SK-N-SH treated with all-trans-retinoic acid at 6 μM for 48 hours (cell line): ENCODE measurements around the gene VPS39.

Experiments used
- ATAC-seq: fragments of 200-7000 bp; cut with Tn5 transposase; 3 replicates; pipeline ENCODE4 v1.9.1; 2020; ENCODE audit warnings: mild to moderate bottlenecking, moderate library complexity
- ARNTL ChIP-seq: fragments of 450-650 bp; formaldehyde crosslinking; IDR thresholded peaks from 2 replicates; pipeline ENCODE4 v1.5.0; 2020; ENCODE audit warnings: low read depth, mild to moderate bottlenecking, moderate library complexity, borderline replicate concordance
- BACH2 ChIP-seq: fragments of 250-450 bp; sonication (Bioruptor Pico); IDR thresholded peaks from 2 replicates; pipeline ENCODE4 v1.9.0; 2021; ENCODE audit warnings: mild to moderate bottlenecking, borderline replicate concordance
- CREB5 ChIP-seq: fragments of 250-450 bp; sonication (Bioruptor Pico); IDR thresholded peaks from 2 replicates; pipeline ENCODE4 v1.5.1; 2020; ENCODE audit warnings: low read depth, mild to moderate bottlenecking, moderate library complexity
- CSDC2 ChIP-seq: fragments of 250-450 bp; sonication (Bioruptor Pico); IDR thresholded peaks from 2 replicates; pipeline ENCODE4 v1.5.0; 2020; ENCODE audit warnings: mild to moderate bottlenecking, moderate library complexity
- ESRRG ChIP-seq: fragments of 250-450 bp; sonication (Bioruptor Pico); IDR thresholded peaks from 2 replicates; pipeline ENCODE4 v1.6.1; 2021; ENCODE audit warnings: mild to moderate bottlenecking
- GLIS3 ChIP-seq: fragments of 250-450 bp; sonication (Bioruptor Pico); IDR thresholded peaks from 2 replicates; pipeline ENCODE4 v1.5.0; 2020; ENCODE audit warnings: mild to moderate bottlenecking, moderate library complexity
- ISL1 ChIP-seq: fragments of 250-450 bp; sonication (Bioruptor Pico); IDR thresholded peaks from 2 replicates; pipeline ENCODE4 v2.1.2; 2022; ENCODE audit warnings: mild to moderate bottlenecking, moderate library complexity
- PATZ1 ChIP-seq: fragments of 250-450 bp; sonication (Bioruptor Pico); IDR thresholded peaks from 2 replicates; pipeline ENCODE4 v1.8.0; 2020; ENCODE audit warnings: mild to moderate bottlenecking, moderate library complexity, borderline replicate concordance
- POU6F1 ChIP-seq: fragments of 250-450 bp; sonication (Bioruptor Pico); IDR thresholded peaks from 2 replicates; pipeline ENCODE4 v1.8.0; 2021; ENCODE audit warnings: low read depth, mild to moderate bottlenecking, moderate library complexity, borderline replicate concordance
- PPARA ChIP-seq: fragments of 250-450 bp; sonication (Bioruptor Pico); IDR thresholded peaks from 2 replicates; pipeline ENCODE4 v1.5.0; 2020; ENCODE audit warnings: mild to moderate bottlenecking, borderline replicate concordance
- RARB ChIP-seq: fragments of 250-450 bp; sonication (Bioruptor Pico); IDR thresholded peaks from 2 replicates; pipeline ENCODE4 v1.8.0; 2021; ENCODE audit warnings: mild to moderate bottlenecking, moderate library complexity
- SNAI2 ChIP-seq: fragments of 250-450 bp; sonication (Bioruptor Pico); IDR thresholded peaks from 2 replicates; pipeline ENCODE4 v1.5.0; 2020; ENCODE audit warnings: mild to moderate bottlenecking, moderate library complexity
- TCF4 ChIP-seq: fragments of 250-450 bp; sonication (Bioruptor Pico); IDR thresholded peaks from 2 replicates; pipeline ENCODE4 v1.8.0; 2021; ENCODE audit warnings: mild to moderate bottlenecking, moderate library complexity, borderline replicate concordance
- TOX ChIP-seq: fragments of 250-450 bp; sonication (Bioruptor Pico); IDR thresholded peaks from 2 replicates; pipeline ENCODE4 v1.8.0; 2021; ENCODE audit warnings: mild to moderate bottlenecking, moderate library complexity, borderline replicate concordance
- ZFP3 ChIP-seq: fragments of 250-450 bp; sonication (Bioruptor Pico); IDR thresholded peaks from 2 replicates; pipeline ENCODE4 v1.5.0; 2020; ENCODE audit warnings: mild to moderate bottlenecking, moderate library complexity
- ZFP30 ChIP-seq: fragments of 450-650 bp; formaldehyde crosslinking; IDR thresholded peaks from 2 replicates; pipeline ENCODE4 v1.5.0; 2022; ENCODE audit warnings: mild to moderate bottlenecking, moderate library complexity
- ZNF70 ChIP-seq: fragments of 450-650 bp; formaldehyde crosslinking; IDR thresholded peaks from 2 replicates; pipeline ENCODE4 v1.5.0; 2020; ENCODE audit warnings: mild to moderate bottlenecking, moderate library complexity
- ZNF8 ChIP-seq: fragments of 450-650 bp; formaldehyde crosslinking; IDR thresholded peaks from 2 replicates; pipeline ENCODE4 v1.5.0; 2020; ENCODE audit warnings: mild to moderate bottlenecking, moderate library complexity
- TF ChIP-seq, protein P1 (sequence below): fragments of 250-450 bp; sonication (Bioruptor Pico); IDR thresholded peaks from 2 replicates; pipeline ENCODE4 v1.5.0; 2020; ENCODE audit warnings: mild to moderate bottlenecking, moderate library complexity
- TF ChIP-seq, protein P2 (sequence below): fragments of 250-450 bp; sonication (Bioruptor Pico); IDR thresholded peaks from 2 replicates; pipeline ENCODE4 v1.5.1; 2021; ENCODE audit warnings: mild to moderate bottlenecking, moderate library complexity

Gene VPS39

GRCh38 chr15:42138411-42138810, 69.7 kb downstream of the VPS39 start (continued):
- TF ChIP-seq PATZ1 (CRISPR knock-in tag): no peak
- no peak for TF ChIP-seq SNAI2 (CRISPR knock-in tag)

- no peak for TF ChIP-seq CREB5 (CRISPR knock-in tag)
- no peak for TF ChIP-seq SNAI2 (CRISPR knock-in tag)
- TF ChIP-seq TCF4 (CRISPR knock-in tag): no peak
- no peak for TF ChIP-seq POU6F1 (CRISPR knock-in tag)
- no peak for TF ChIP-seq ZFP3
- no peak for TF ChIP-seq ISL1 (CRISPR knock-in tag)
- no peak for TF ChIP-seq ESRRG (CRISPR knock-in tag)
- TF ChIP-seq ZFP30 (CRISPR knock-in tag): no peak
- TF ChIP-seq, protein P1, sequence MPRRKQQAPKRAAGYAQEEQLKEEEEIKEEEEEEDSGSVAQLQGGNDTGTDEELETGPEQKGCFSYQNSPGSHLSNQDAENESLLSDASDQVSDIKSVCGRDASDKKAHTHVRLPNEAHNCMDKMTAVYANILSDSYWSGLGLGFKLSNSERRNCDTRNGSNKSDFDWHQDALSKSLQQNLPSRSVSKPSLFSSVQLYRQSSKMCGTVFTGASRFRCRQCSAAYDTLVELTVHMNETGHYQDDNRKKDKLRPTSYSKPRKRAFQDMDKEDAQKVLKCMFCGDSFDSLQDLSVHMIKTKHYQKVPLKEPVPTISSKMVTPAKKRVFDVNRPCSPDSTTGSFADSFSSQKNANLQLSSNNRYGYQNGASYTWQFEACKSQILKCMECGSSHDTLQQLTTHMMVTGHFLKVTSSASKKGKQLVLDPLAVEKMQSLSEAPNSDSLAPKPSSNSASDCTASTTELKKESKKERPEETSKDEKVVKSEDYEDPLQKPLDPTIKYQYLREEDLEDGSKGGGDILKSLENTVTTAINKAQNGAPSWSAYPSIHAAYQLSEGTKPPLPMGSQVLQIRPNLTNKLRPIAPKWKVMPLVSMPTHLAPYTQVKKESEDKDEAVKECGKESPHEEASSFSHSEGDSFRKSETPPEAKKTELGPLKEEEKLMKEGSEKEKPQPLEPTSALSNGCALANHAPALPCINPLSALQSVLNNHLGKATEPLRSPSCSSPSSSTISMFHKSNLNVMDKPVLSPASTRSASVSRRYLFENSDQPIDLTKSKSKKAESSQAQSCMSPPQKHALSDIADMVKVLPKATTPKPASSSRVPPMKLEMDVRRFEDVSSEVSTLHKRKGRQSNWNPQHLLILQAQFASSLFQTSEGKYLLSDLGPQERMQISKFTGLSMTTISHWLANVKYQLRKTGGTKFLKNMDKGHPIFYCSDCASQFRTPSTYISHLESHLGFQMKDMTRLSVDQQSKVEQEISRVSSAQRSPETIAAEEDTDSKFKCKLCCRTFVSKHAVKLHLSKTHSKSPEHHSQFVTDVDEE: no peak
- TF ChIP-seq CSDC2: no peak
- no peak for TF ChIP-seq RARB (CRISPR knock-in tag)
- TF ChIP-seq PPARA (CRISPR knock-in tag): no peak
- no peak for TF ChIP-seq ARNTL (CRISPR knock-in tag)
- TF ChIP-seq, protein P2, sequence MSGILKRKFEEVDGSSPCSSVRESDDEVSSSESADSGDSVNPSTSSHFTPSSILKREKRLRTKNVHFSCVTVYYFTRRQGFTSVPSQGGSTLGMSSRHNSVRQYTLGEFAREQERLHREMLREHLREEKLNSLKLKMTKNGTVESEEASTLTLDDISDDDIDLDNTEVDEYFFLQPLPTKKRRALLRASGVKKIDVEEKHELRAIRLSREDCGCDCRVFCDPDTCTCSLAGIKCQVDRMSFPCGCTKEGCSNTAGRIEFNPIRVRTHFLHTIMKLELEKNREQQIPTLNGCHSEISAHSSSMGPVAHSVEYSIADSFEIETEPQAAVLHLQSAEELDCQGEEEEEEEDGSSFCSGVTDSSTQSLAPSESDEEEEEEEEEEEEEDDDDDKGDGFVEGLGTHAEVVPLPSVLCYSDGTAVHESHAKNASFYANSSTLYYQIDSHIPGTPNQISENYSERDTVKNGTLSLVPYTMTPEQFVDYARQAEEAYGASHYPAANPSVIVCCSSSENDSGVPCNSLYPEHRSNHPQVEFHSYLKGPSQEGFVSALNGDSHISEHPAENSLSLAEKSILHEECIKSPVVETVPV: no peak
- TF ChIP-seq BACH2 (CRISPR knock-in tag): no peak
- peak; percentile 85 for ATAC-seq
Observed at GRCh38 chr15:42137461-42138261, 70.4 kb downstream of the VPS39 start.

GRCh38 chr15:42136513-42136912, 71.6 kb downstream of the VPS39 start:
- no peak for ATAC-seq
- no peak for TF ChIP-seq GLIS3 (CRISPR knock-in tag)
- no peak for TF ChIP-seq ZFP30 (CRISPR knock-in tag)
- no peak for TF ChIP-seq TCF4 (CRISPR knock-in tag)
- no peak for TF ChIP-seq ZNF8
- TF ChIP-seq POU6F1 (CRISPR knock-in tag): no peak
- TF ChIP-seq SNAI2 (CRISPR knock-in tag): no peak
- TF ChIP-seq ZNF70 (CRISPR knock-in tag): no peak
- no peak for TF ChIP-seq PATZ1 (CRISPR knock-in tag)
- TF ChIP-seq TOX: no peak
- TF ChIP-seq CREB5 (CRISPR knock-in tag): no peak
- TF ChIP-seq PPARA (CRISPR knock-in tag): no peak
- TF ChIP-seq ISL1 (CRISPR knock-in tag): no peak
- TF ChIP-seq ARNTL (CRISPR knock-in tag): no peak
- TF ChIP-seq, protein P2: no peak
- no peak for TF ChIP-seq ESRRG (CRISPR knock-in tag)
